Colon (tissue), 2 donors: ENCODE data around the gene FAM193A.
"Not testable (repeated sequence)": the region's sequence is repeated elsewhere in the genome, so short reads cannot be mapped to it uniquely, and the experiment has no call there.

Experiments used
- FAIRE-seq: peaks from 2 replicates; lab custom pipeline; 2012; peaks lifted over from hg19 to GRCh38; lab: Jason Lieb, UNC
- donor health status: control.
- donor health status: control.

The FAM193A gene

DNA sequence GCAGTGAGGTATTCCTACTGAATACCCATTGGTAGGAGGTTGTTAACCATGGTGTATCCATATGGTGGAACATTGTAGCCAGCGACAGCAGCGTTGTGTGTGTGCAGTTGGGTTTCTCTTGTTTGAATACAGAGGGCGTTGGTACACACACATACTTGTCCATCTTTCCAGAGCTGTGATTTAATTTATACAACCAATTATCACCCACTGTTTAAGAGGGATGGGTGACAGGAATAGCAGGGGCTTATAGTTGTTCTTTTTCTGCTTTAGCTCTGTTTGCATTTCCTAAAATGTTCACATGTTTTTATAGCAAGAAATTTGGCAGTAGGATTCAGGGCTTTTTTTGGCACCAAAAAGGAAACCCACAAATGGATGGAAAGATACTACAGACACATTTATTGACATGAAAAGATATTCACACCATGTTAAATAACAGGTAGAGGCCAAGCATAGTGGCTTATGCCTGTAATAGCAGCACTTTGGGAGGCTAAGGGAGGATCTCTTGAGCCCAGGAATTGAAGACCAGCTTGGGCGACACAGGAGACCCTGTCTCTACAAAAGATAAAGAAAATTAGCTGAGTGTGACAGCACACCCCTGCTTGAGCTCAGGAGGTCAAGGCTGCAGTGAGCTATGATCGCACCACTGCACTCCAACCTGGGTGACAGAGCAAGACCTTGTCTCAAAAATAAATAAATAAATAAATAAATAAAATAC is 159.1 kb downstream of the FAM193A start:
- no peak for FAIRE-seq

- no peak for FAIRE-seq
Measured at GRCh38 chr4:2696423-2696822, 160.0 kb downstream of the FAM193A start.

- no peak for FAIRE-seq
Measured at GRCh38 chr4:2697995-2698414, 161.6 kb downstream of the FAM193A start.

DNA sequence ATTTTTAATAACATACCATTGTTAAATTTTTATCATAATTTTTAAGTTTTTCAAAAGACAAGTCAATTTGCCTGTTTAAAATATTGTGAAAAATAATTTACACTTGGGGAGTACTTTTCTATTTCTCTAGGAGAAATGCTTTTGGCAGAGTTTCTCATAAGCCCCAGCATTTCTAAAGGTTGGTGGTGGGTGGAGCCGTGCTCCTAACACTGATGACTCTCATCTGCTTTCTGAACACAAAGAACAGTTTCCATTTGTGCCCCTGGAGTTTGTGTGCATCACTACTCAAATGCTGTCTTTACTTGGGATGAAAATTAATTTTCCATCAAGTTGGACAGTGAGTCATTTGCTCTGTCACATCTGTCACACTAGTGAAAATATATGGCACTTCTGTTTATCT is 162.1 kb downstream of the FAM193A start:
- no peak for FAIRE-seq

DNA sequence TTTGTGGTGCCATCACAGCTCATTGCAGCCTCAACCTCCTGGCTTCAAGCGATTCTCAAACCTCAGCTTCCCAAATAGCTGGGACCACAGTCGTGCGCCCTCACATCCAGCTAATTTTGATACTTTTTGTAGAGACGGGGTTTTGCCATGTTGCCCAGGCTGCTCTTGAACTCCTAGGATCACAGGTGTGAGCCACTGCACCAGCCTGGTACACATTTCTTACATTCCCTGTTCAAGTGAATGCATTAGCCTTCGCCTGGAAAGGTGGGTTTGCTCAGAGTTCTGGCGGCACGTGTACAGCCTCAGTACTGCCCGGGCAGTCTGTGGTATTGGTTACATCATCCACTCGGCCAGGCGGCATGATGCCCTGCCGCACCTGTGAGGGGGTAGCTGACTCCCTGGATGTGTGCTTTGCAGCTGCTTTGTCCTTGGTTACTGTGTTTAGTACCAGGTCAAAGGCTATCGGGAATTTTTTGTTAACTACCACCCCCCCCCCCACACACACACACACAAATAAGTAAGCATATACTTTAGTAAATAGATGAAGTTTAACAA is 162.6 kb downstream of the FAM193A start:
- no peak for FAIRE-seq

- no peak for FAIRE-seq
Measured at GRCh38 chr4:2699534-2699933, 163.1 kb downstream of the FAM193A start.

DNA sequence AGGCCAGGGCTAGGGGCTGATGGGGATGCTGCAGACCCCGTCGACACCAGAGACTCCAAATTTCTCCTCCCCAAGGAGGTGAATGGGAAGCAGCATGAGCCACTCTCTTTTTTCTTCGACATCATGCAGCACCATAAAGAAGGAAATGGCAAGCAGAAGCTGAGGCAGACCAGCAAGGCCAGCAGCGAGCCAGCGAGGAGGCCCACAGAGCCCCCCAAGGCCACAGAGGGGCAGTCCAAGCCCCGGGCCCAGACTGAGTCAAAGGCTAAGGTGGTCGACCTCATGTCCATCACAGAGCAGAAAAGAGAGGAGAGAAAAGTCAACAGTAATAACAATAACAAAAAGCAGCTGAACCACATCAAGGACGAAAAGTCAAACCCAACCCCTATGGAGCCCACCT is 163.6 kb downstream of the FAM193A start:
- FAIRE-seq, result no peak

DNA sequence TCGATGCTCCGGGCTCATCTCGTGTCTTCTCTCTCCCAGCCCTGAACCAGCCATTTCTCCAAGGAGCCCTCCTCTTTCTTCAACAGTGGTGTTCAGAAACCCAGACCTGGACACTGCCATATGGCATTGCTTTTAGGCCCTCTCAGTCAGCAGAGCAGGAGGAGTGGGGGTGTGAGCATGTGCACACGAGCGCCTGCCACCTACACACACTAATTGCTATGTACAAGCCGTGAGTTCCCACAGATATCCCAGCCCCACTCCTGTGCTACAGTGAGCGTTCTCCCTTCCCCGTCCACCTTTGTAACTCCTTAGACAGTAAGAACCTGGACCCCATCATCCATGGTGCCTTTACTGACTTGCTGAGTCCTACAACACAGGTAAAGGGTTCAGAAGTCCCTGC is 165.9 kb downstream of the FAM193A start:
- no peak for FAIRE-seq

- no peak for FAIRE-seq
Measured at GRCh38 chr4:2702770-2703169, 166.3 kb downstream of the FAM193A start.

DNA sequence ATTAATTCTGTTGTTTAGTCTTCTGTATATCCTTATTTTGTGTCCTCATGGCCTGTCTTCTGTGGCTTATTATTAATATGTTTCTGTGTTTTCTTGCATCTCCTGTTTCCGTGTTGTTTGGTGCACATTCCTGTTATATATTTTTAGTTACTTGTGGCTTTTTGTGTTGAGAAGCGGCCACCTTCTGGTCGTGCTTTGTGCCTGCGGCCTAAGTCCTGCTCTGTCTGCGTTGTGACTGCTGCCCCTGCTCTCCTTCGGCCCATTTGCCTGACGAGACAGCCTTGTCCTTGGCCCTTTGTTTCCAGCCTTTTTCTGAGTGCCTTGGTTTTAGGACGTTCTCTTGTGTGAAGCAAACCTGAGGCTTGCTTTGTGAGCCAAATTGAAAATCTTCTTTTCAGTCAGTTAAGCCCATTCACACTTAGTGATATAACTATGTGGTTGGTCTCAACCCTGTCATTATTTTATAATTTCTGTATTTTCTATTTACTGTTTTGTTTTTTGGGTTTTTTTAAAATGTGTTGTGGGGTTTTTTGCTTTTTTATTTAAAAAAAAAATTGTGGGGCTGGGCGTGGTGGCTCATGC is 175.9 kb downstream of the FAM193A start:
- no peak for FAIRE-seq

DNA sequence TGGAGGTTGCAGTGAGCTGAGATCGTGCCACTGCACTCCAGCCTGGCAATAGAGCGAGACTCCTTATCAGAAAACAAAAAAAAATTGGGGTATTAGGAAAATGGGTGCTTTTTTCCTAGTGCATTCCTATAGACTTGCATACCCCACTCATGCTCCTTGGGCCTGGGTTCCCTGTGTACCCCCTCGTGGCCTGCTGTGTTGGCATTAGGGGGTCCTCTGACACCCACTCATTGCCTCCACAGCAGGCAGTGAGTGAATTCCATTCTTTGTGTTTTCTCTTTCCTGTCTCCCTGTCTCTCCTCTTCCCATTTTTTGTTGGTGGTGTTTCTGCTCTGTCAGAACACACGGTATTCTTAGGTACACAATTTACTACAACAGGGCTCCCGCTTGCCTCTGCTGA is 176.9 kb downstream of the FAM193A start:
- FAIRE-seq, result no peak

- FAIRE-seq, result no peak
Measured at GRCh38 chr4:2714061-2714770, 177.8 kb downstream of the FAM193A start.

DNA sequence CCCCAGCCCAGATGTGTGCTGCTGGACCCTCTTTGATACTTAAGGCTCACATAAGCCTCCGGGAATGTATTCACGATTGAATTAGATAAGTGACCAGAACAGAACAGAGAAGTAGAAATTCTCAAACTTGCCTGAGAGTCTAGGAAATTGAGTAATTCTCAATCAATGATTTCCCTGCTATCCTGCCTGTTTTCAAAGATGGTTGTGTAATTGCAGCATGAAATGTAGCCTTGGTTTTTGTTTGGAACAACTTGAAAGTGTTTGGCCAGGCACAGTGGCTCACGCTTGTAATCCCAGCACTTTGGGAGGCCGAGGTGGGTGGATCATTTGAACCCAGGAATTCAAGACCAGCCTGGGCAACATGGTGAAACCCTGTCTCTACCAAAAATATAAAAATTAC is 178.5 kb downstream of the FAM193A start:
- no peak for FAIRE-seq

DNA sequence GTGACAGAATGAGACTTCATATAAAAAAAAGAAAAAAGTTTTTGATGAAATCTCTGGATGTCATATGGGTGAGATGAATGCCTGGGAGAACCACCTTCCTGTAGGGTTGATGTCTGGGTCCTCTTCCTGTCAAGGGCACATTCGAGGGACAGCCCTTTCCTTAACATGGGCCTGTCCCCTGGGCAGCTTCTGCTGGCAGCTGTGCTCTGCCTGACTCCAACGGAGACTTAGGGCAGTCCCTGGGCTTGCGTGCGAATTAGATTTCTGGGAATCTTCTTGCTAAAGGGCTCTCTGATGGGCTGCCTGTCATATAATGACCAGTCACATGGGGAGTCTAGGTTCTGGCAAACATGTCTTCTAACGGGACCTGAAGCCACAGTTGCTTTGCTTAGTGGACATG is 179.0 kb downstream of the FAM193A start:
- FAIRE-seq, result no peak

- no peak for FAIRE-seq
Measured at GRCh38 chr4:2716236-2716635, 179.8 kb downstream of the FAM193A start.

GRCh38 chr4:2721586-2721985 is 185.1 kb downstream of the FAM193A start:
- no peak for FAIRE-seq

DNA sequence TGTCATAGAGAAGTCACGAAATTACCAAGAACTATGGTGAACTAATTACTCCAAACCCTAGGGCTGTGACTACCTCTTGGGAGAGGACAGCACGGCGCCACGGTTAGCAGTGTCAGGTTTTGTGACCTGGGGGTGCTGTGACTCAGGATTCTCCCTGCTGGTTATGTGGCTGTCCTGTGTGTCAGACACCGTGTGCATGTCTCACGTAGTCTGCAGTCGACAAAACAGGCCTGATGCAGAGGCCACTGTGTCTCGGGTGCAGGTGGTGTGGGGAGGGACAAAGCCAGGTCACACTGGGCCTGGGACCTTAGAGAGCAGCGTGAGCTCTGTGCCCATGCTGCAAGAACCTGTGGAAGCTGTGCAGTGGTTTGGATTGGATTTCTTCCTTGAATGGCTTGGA is 185.6 kb downstream of the FAM193A start:
- FAIRE-seq, result no peak

DNA sequence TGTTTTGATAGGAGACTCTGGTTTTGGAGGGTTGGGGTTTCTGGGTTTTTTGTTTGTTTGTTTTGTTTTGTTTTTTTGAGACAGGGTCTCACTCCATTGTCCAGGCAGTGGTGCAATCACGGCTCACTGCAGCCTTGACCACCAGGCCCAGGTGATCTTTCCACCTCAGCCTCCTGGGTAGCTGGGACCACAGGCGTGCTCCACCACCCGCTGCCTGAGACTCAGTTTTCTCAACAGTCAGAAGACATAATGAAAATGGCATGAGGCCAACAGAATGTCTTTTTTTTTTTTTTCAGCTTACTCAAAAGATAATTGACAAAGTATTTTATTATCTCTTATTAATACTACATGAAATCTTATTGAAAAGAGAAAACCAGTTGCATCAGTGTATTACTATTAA is 187.3 kb downstream of the FAM193A start:
- FAIRE-seq, result no peak

DNA sequence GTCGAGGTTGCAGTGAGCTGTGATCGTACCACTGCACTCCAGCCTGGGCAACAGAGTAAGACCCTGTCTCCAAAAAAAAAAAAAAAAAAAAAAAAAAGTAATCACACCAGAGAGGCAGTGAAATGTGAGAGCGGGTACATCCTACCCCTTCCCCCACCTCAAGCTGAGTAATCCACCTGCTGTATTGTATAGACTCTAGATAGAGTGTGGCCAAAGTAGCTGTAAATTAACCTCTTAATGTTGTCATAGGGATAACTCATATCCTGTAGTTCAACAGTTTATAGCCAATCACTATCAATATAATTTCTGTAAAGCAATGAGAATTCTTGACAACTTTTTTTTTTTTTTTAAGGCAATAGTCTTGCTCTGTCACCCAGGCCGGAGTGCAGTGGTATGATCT is 188.9 kb downstream of the FAM193A start:
- no peak for FAIRE-seq

DNA sequence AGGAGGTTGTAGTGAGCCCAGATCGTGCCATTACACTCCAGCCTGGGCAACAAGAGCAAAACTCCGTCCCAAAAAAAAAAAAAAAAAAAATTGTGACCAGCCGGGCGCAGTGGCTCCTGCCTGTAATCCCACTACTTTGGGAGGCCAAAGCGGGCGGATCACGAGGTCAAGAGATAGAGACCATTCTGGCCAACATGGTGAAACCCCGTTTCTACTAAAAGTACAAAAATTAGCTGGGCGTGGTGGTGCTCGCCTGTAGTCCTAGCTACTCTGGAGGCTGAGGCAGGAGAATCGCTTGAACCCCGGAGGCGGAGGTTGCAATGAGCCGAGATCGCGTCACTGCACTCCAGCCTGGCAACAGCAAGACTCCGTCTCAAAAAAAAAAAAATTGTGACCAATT is 190.4 kb downstream of the FAM193A start:
- not testable (repeated sequence) for FAIRE-seq

DNA sequence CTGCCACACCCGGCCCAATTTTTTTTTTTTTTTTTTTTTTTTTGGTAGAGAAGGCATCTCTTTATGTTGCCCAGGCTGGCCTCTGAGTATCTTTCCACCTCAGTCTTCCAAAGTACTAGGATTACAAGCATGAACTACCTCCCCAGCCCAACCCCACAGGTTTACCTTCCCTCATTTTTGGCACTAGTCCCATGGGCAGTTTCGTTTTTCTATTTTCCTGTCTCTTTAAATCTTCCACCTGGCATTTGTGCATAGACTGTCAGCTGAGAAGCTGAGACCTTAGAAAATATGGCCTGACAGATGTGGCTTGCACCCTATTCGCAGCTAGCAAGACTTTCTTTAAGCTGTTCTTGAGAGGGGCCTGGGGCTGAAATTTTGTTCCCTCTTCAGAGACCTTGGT is 191.8 kb downstream of the FAM193A start:
- FAIRE-seq, result no peak

GRCh38 chr4:2728806-2729532 is 192.5 kb downstream of the FAM193A start:
- FAIRE-seq, result no peak

GRCh38 chr4:2729533-2729875 is 193.1 kb downstream of the FAM193A start:
- no peak for FAIRE-seq
